Measurements from ENCODE around the gene NOS2.

GRCh38 chr17:27832831-27833230, 32.5 kb upstream of the NOS2 start:
- TF ChIP-seq NFYB (CRISPR knock-in tag; conservative IDR thresholded peaks at IDR 0.05; ENCODE audit: low read depth) (no peak), ETV6 (CRISPR knock-in tag; IDR thresholded peaks at IDR 0.05) (no peak), ZSCAN18 (CRISPR knock-in tag; IDR thresholded peaks at IDR 0.05) (no peak)
- TF ChIP-seq, protein P1, sequence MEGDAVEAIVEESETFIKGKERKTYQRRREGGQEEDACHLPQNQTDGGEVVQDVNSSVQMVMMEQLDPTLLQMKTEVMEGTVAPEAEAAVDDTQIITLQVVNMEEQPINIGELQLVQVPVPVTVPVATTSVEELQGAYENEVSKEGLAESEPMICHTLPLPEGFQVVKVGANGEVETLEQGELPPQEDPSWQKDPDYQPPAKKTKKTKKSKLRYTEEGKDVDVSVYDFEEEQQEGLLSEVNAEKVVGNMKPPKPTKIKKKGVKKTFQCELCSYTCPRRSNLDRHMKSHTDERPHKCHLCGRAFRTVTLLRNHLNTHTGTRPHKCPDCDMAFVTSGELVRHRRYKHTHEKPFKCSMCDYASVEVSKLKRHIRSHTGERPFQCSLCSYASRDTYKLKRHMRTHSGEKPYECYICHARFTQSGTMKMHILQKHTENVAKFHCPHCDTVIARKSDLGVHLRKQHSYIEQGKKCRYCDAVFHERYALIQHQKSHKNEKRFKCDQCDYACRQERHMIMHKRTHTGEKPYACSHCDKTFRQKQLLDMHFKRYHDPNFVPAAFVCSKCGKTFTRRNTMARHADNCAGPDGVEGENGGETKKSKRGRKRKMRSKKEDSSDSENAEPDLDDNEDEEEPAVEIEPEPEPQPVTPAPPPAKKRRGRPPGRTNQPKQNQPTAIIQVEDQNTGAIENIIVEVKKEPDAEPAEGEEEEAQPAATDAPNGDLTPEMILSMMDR (IDR thresholded peaks at IDR 0.05): no peak

All from WTC11 (cell line).